PFSK-1 (cell line): ENCODE data around the gene ABCC10.

Experiments used
- POLR2AphosphoS5 ChIP-seq: IDR thresholded peaks from 2 replicates; pipeline ENCODE4 v1.6.1; 2012; ENCODE audit warnings: low read depth, mild to moderate bottlenecking, control low read depth, low read length, moderate library complexity
- TAF1 ChIP-seq: IDR thresholded peaks from 2 replicates; pipeline ENCODE4 v1.6.1; 2012; ENCODE audit warnings: low read length, control low read depth, borderline replicate concordance; ENCODE audit not compliant: insufficient read depth

- no peak for TF ChIP-seq TAF1
- no peak for TF ChIP-seq POLR2AphosphoS5
These were observed 32.2 kb downstream of the ABCC10 start for GRCh38 chr6:43459535-43459934.
